ENCODE results near the gene TMEM87A.
A peak's percentile ranks its signal among the peaks of the same experiment; 100 is the strongest.

TMEM87A gene

DNA sequence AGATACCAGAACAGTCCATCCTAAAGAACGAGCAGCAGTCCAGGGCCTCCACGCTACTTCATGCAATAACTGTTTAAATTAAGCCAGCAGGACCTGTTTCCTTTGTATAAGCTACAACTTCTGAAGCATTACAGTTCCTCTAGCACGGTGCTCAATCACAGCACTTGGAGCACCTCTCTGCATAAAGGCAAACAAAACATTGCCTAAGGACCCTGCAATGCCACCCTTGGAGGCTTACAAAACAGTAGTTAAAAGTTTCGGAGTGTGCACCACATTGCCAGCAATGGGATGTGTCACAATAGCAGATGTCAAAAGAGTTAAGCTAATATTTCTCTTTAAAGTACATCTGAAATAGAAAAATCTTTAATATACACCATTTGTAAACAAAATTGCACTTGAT lies 62.5 kb downstream of the TMEM87A start:
- 91% methylated on average over 3 of the region's 4 CpGs for WGBS (ENCODE audit: insufficient coverage)
- Histone ChIP-seq H3K4me1 (ENCODE audit: control extremely low read depth in 1 of 4, control insufficient read depth in 4 of 4, insufficient read depth in 4 of 4, low read length in 3 of 4) (peaks cover 9 to 28% (median 13%) of the 10 kb centered on the region in 4 experiments), H3K27me3 (replicated peaks in 2 of 5; ENCODE audit: control insufficient read depth in 4 of 5, insufficient read depth in 5 of 5, low read length in 4 of 5) (no peaks in the 10 kb centered on the region), H3K36me3 (ENCODE audit: control insufficient read depth in 4 of 4, insufficient read depth in 4 of 4, low read length in 3 of 4) (peaks cover 12 to 45% (median 28%) of the 10 kb centered on the region in 4 experiments), H3K27ac (ENCODE audit: insufficient read depth in 1 of 2, low read depth in 1 of 2, low read length in 2 of 2, poor library complexity in 1 of 2, severe bottlenecking in 2 of 2) (no peak overlapping the region), H3K4me3 (ENCODE audit: control insufficient read depth in 1 of 7, extremely low read depth in 1 of 7, insufficient read depth in 4 of 7, low read depth in 2 of 7, low read length in 6 of 7) (no peak overlapping the region), H3K9me3 (ENCODE audit: control extremely low read depth in 1 of 5, control insufficient read depth in 4 of 5, insufficient read depth in 2 of 5, low read depth in 1 of 5, low read length in 4 of 5) (no peaks in the 10 kb centered on the region)
- ChIA-PET POLR2A (interaction anchor here (0.6 kb wide), 1 partner anchor 380 kb away, joined by 3 read pairs; no protein-coding TSS in a partner anchor), CTCF (no interaction called here)
- DNase-seq: no peak

GRCh38 chr15:42207674-42208579 lies 65.3 kb downstream of the TMEM87A start, which contains the start of gene VPS39:
TSS of gene VPS39 (minus strand) at chr15:42208304. CDS start at chr15:42208153, 151 bp downstream.
- ChIA-PET POLR2A (interaction anchor here (0.6 to 0.7 kb wide), 2 partner anchors 23 to 1617 kb away, joined by 3 to 4 read pairs; partner anchors contain the start of gene MFAP1), CTCF (interaction anchor here (2.2 kb wide), 1 partner anchor 10 kb away, joined by 8 read pairs; no protein-coding TSS in a partner anchor)
- 1% methylated on average over 44 of the region's 45 CpGs for WGBS (ENCODE audit: insufficient coverage)
- peak within 1 kb of the TSS; percentile 73 to 99 (median 95) for H3K4me3 ChIP-seq (ENCODE audit: control insufficient read depth in 1 of 7, extremely low read depth in 1 of 7, insufficient read depth in 4 of 7, low read depth in 2 of 7, low read length in 6 of 7)
- H3K27me3 ChIP-seq (replicated peaks in 2 of 5; ENCODE audit: control insufficient read depth in 4 of 5, insufficient read depth in 5 of 5, low read length in 4 of 5): no peaks in the 10 kb centered on the region
- peak; percentile 87 to 94 (median 92) for DNase-seq
- peaks cover 9 to 24% (median 13%) of the 10 kb centered on the region in 4 experiments for H3K4me1 ChIP-seq (ENCODE audit: control extremely low read depth in 1 of 4, control insufficient read depth in 4 of 4, insufficient read depth in 4 of 4, low read length in 3 of 4)
- no peaks in the 10 kb centered on the region for H3K9me3 ChIP-seq (ENCODE audit: control extremely low read depth in 1 of 5, control insufficient read depth in 4 of 5, insufficient read depth in 2 of 5, low read depth in 1 of 5, low read length in 4 of 5)
- peak within 1 kb of the TSS; percentile 94 to 97 for H3K27ac ChIP-seq (ENCODE audit: insufficient read depth in 1 of 2, low read depth in 1 of 2, low read length in 2 of 2, poor library complexity in 1 of 2, severe bottlenecking in 2 of 2)
- peaks cover 16 to 36% (median 25%) of the 10 kb centered on the region in 4 experiments for H3K36me3 ChIP-seq (ENCODE audit: control insufficient read depth in 4 of 4, insufficient read depth in 4 of 4, low read length in 3 of 4)

- no peaks in the 10 kb centered on the region for H3K27me3 ChIP-seq (replicated peaks in 2 of 5; ENCODE audit: control insufficient read depth in 4 of 5, insufficient read depth in 5 of 5, low read length in 4 of 5)
- no peak for DNase-seq
- no peaks in the 10 kb centered on the region for H3K9me3 ChIP-seq (ENCODE audit: control extremely low read depth in 1 of 5, control insufficient read depth in 4 of 5, insufficient read depth in 2 of 5, low read depth in 1 of 5, low read length in 4 of 5)
- 90% methylated on average over 2 of the region's 4 CpGs for WGBS (ENCODE audit: insufficient coverage)
- ChIA-PET CTCF (interaction anchor here (2.2 kb wide), 1 partner anchor 8 kb away, joined by 8 read pairs; no protein-coding TSS in a partner anchor), POLR2A (interaction anchor here (0.6 kb wide), 1 partner anchor 19 kb away, joined by 3 read pairs; no protein-coding TSS in a partner anchor)
- peaks cover 9 to 24% (median 13%) of the 10 kb centered on the region in 4 experiments for H3K4me1 ChIP-seq (ENCODE audit: control extremely low read depth in 1 of 4, control insufficient read depth in 4 of 4, insufficient read depth in 4 of 4, low read length in 3 of 4)
- no peak overlapping the region for H3K27ac ChIP-seq (ENCODE audit: insufficient read depth in 1 of 2, low read depth in 1 of 2, low read length in 2 of 2, poor library complexity in 1 of 2, severe bottlenecking in 2 of 2)
- no peak overlapping the region for H3K4me3 ChIP-seq (ENCODE audit: control insufficient read depth in 1 of 7, extremely low read depth in 1 of 7, insufficient read depth in 4 of 7, low read depth in 2 of 7, low read length in 6 of 7)
- H3K36me3 ChIP-seq (ENCODE audit: control insufficient read depth in 4 of 4, insufficient read depth in 4 of 4, low read length in 3 of 4): peaks cover 12 to 24% (median 19%) of the 10 kb centered on the region in 4 experiments
These were observed 66.8 kb downstream of the TMEM87A start for GRCh38 chr15:42206406-42206805.

GRCh38 chr15:42203891-42204290 lies 69.3 kb downstream of the TMEM87A start:
- POLR2A ChIA-PET: no interaction called here

DNA sequence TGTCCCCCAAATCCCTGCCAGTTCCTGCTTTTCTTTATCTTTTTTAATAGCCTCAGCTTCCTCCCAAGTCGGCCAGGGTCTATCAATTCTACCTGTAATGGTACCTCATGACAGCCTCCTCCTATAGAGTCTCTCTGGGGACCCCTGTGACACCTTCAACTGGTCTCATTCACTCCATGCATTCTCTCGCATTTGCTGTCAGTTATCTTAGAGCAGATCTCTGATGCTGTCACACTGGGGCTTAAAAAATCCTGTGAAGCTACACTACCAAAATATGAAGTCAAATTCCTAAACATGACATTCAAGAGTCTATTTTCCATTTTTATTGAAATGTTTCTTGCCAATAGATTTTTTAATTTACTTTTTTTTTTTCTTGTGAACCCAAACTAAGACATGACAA lies 70.6 kb downstream of the TMEM87A start:
- H3K4me1 ChIP-seq (ENCODE audit: control extremely low read depth in 1 of 4, control insufficient read depth in 4 of 4, insufficient read depth in 4 of 4, low read length in 3 of 4): peaks cover 6 to 17% (median 8%) of the 10 kb centered on the region in 4 experiments
- H3K27me3 ChIP-seq (replicated peaks in 2 of 5; ENCODE audit: control insufficient read depth in 4 of 5, insufficient read depth in 5 of 5, low read length in 4 of 5): no peaks in the 10 kb centered on the region
- no peak overlapping the region for H3K4me3 ChIP-seq (ENCODE audit: control insufficient read depth in 1 of 7, extremely low read depth in 1 of 7, insufficient read depth in 4 of 7, low read depth in 2 of 7, low read length in 6 of 7)
- peaks cover 11 to 23% (median 18%) of the 10 kb centered on the region in 4 experiments for H3K36me3 ChIP-seq (ENCODE audit: control insufficient read depth in 4 of 4, insufficient read depth in 4 of 4, low read length in 3 of 4)
- ChIA-PET CTCF (no interaction called here), POLR2A (no interaction called here)
- DNase-seq: no peak
- H3K9me3 ChIP-seq (ENCODE audit: control extremely low read depth in 1 of 5, control insufficient read depth in 4 of 5, insufficient read depth in 2 of 5, low read depth in 1 of 5, low read length in 4 of 5): no peaks in the 10 kb centered on the region
- H3K27ac ChIP-seq (ENCODE audit: insufficient read depth in 1 of 2, low read depth in 1 of 2, low read length in 2 of 2, poor library complexity in 1 of 2, severe bottlenecking in 2 of 2): no peak overlapping the region
- WGBS (ENCODE audit: insufficient coverage): 9% methylated on average over 1 of the region's 2 CpGs

More at GRCh38 chr15:42203891-42204290, 69.3 kb downstream of the TMEM87A start:
- Histone ChIP-seq H3K9me3 (ENCODE audit: control extremely low read depth in 1 of 5, control insufficient read depth in 4 of 5, insufficient read depth in 2 of 5, low read depth in 1 of 5, low read length in 4 of 5) (no peaks in the 10 kb centered on the region), H3K27ac (ENCODE audit: insufficient read depth in 1 of 2, low read depth in 1 of 2, low read length in 2 of 2, poor library complexity in 1 of 2, severe bottlenecking in 2 of 2) (no peak overlapping the region), H3K4me3 (ENCODE audit: control insufficient read depth in 1 of 7, extremely low read depth in 1 of 7, insufficient read depth in 4 of 7, low read depth in 2 of 7, low read length in 6 of 7) (no peak overlapping the region), H3K4me1 (ENCODE audit: control extremely low read depth in 1 of 4, control insufficient read depth in 4 of 4, insufficient read depth in 4 of 4, low read length in 3 of 4) (peaks cover 8 to 24% (median 11%) of the 10 kb centered on the region in 4 experiments), H3K36me3 (ENCODE audit: control insufficient read depth in 4 of 4, insufficient read depth in 4 of 4, low read length in 3 of 4) (peaks cover 7 to 14% (median 10%) of the 10 kb centered on the region in 4 experiments), H3K27me3 (replicated peaks in 2 of 5; ENCODE audit: control insufficient read depth in 4 of 5, insufficient read depth in 5 of 5, low read length in 4 of 5) (no peaks in the 10 kb centered on the region)
- CTCF ChIA-PET: interaction anchor here (0.9 kb wide), 1 partner anchor 32 kb away, joined by 3 read pairs; no protein-coding TSS in a partner anchor
- DNase-seq: no peak
- WGBS (ENCODE audit: insufficient coverage): 100% methylated on average over 2 of the region's 3 CpGs

DNA sequence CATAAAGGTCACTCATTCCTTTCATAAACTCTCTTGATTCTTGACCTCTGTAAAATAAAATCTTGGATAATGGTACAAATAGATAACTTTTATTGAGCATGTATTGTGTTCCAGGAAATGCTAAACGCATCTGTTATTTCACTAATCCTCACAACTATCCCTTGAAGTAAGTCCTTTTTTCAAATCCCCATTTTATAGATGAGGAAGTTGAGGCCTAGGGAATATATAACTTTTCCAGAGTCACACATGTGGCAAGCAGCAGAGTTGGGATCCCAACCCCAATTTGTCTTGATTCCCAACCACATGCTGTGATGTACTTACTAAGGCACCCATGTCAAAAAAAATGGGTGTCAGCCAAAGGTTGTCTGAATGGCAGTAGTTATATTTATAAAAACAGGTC lies 71.4 kb downstream of the TMEM87A start:
- peaks cover 0 to 9% (median 1%) of the 10 kb centered on the region in 4 experiments for H3K4me1 ChIP-seq (ENCODE audit: control extremely low read depth in 1 of 4, control insufficient read depth in 4 of 4, insufficient read depth in 4 of 4, low read length in 3 of 4)

More for the DNA sequence above, 71.4 kb downstream of the TMEM87A start:
- ChIA-PET CTCF (no interaction called here), POLR2A (no interaction called here)
- H3K9me3 ChIP-seq (ENCODE audit: control extremely low read depth in 1 of 5, control insufficient read depth in 4 of 5, insufficient read depth in 2 of 5, low read depth in 1 of 5, low read length in 4 of 5): no peaks in the 10 kb centered on the region
- H3K36me3 ChIP-seq (ENCODE audit: control insufficient read depth in 4 of 4, insufficient read depth in 4 of 4, low read length in 3 of 4): peaks cover 12 to 28% (median 21%) of the 10 kb centered on the region in 4 experiments
- no peaks in the 10 kb centered on the region for H3K27me3 ChIP-seq (replicated peaks in 2 of 5; ENCODE audit: control insufficient read depth in 4 of 5, insufficient read depth in 5 of 5, low read length in 4 of 5)
- no peak overlapping the region for H3K27ac ChIP-seq (ENCODE audit: insufficient read depth in 1 of 2, low read depth in 1 of 2, low read length in 2 of 2, poor library complexity in 1 of 2, severe bottlenecking in 2 of 2)
- no peak overlapping the region for H3K4me3 ChIP-seq (ENCODE audit: control insufficient read depth in 1 of 7, extremely low read depth in 1 of 7, insufficient read depth in 4 of 7, low read depth in 2 of 7, low read length in 6 of 7)
- WGBS (ENCODE audit: insufficient coverage): no CpG with 5 or more reads among the region's 1 CpG
- DNase-seq: no peak

Data from common myeloid progenitor, CD34-positive (primary cell).